SJSA1 (cell line): Measurements from ENCODE around the gene SCAMP2. TPM values are rescaled to one million over a fixed set of nuclear protein-coding genes. Genes with fewer than 3 reads are reported as not detected.

Experiments used
- DNase-seq, 2 experiments: peaks; one replicate each; pipeline ENCODE4 v3.0.0-alpha.2; 2015 to 2020; ENCODE audit warnings: low spot score in 2 of 2, low read depth in 1 of 2
- H3K27ac ChIP-seq: fragments of 250-450 bp; sonication (Bioruptor Pico); 2 replicates; pipeline ENCODE4 v1.5.1; 2020; ENCODE audit warnings: mild to moderate bottlenecking, moderate library complexity
- H3K27me3 ChIP-seq: fragments of 250-450 bp; sonication (Bioruptor Pico); replicated peaks from 2 replicates; pipeline ENCODE4 v1.5.1; 2020; ENCODE audit warnings: mild to moderate bottlenecking, moderate library complexity
- H3K36me3 ChIP-seq: fragments of 250-450 bp; sonication (Bioruptor Pico); 2 replicates; pipeline ENCODE4 v1.5.1; 2020; ENCODE audit warnings: mild to moderate bottlenecking
- H3K4me1 ChIP-seq: fragments of 250-450 bp; sonication (Bioruptor Pico); replicated peaks from 2 replicates; pipeline ENCODE4 v1.6.1; 2021; ENCODE audit warnings: mild to moderate bottlenecking
- H3K4me3 ChIP-seq: fragments of 250-450 bp; sonication (Bioruptor Pico); 2 replicates; pipeline ENCODE4 v1.5.1; 2020; ENCODE audit warnings: mild to moderate bottlenecking
- H3K9me3 ChIP-seq: fragments of 250-450 bp; sonication (Bioruptor Pico); replicated peaks from 2 replicates; pipeline ENCODE4 v1.5.1; 2020; ENCODE audit warnings: mild to moderate bottlenecking
- total RNA-seq: library from RNA; depleted of rRNA; stranded (reverse); fragments of >200 nt; shearing (Covaris generic); gene quantifications from 2 replicates; pipeline ENCODE4 v1.2.3, GENCODE V29; 2014

Gene SCAMP2
- total RNA-seq, 1 experiment from 2014 or later, result 28.1 TPM

GRCh38 chr15:74885461-74885860, 12.3 kb upstream of the SCAMP2 start:
- H3K27ac ChIP-seq, result no peak overlapping the region
- H3K4me3 ChIP-seq, result no peak overlapping the region
- H3K27me3 ChIP-seq, result no peaks in the 10 kb centered on the region
- peaks cover 23% of the 10 kb centered on the region for H3K4me1 ChIP-seq
- H3K9me3 ChIP-seq, result no peaks in the 10 kb centered on the region
- peaks cover 7% of the 10 kb centered on the region; the same call in 1 of the 2 replicates for H3K36me3 ChIP-seq
- no peak for DNase-seq

- Histone ChIP-seq H3K4me3 (no peak overlapping the region), H3K27ac (no peak overlapping the region), H3K4me1 (peaks cover 19% of the 10 kb centered on the region), H3K9me3 (no peaks in the 10 kb centered on the region), H3K27me3 (no peaks in the 10 kb centered on the region), H3K36me3 (no peaks in the 10 kb centered on the region)
- no peak for DNase-seq
These were observed 11.5 kb upstream of the SCAMP2 start for GRCh38 chr15:74884428-74885223.

GRCh38 chr15:74882528-74882927, 9.4 kb upstream of the SCAMP2 start:
- DNase-seq, result no peak
- peaks cover 16% of the 10 kb centered on the region for H3K4me1 ChIP-seq
- H3K36me3 ChIP-seq, result no peaks in the 10 kb centered on the region
- no peaks in the 10 kb centered on the region for H3K27me3 ChIP-seq
- H3K4me3 ChIP-seq, result no peak overlapping the region
- H3K27ac ChIP-seq, result no peak overlapping the region
- no peaks in the 10 kb centered on the region for H3K9me3 ChIP-seq

GRCh38 chr15:74878273-74878672, 5.1 kb upstream of the SCAMP2 start:
- Histone ChIP-seq H3K4me1 (peaks cover 4% of the 10 kb centered on the region), H3K36me3 (no peaks in the 10 kb centered on the region), H3K4me3 (no peak overlapping the region), H3K27ac (no peak overlapping the region), H3K9me3 (no peaks in the 10 kb centered on the region), H3K27me3 (no peaks in the 10 kb centered on the region)
- DNase-seq, result no peak

GRCh38 chr15:74873756-74874424, 725 bp upstream of the SCAMP2 start:
- no peak for DNase-seq
- H3K27ac ChIP-seq, result no peak overlapping the region

GRCh38 chr15:74872702-74873035, 496 bp downstream of the SCAMP2 start:
- Histone ChIP-seq H3K27ac (peak overlapping the region; percentile 97), H3K36me3 (peaks cover 22% of the 10 kb centered on the region), H3K27me3 (no peaks in the 10 kb centered on the region), H3K4me3 (peak overlapping the region; percentile 93), H3K9me3 (no peaks in the 10 kb centered on the region), H3K4me1 (peaks cover 12% of the 10 kb centered on the region)
- no peak for DNase-seq

More at GRCh38 chr15:74873756-74874424, 725 bp upstream of the SCAMP2 start:
- Histone ChIP-seq H3K27me3 (no peaks in the 10 kb centered on the region), H3K4me1 (peaks cover 12% of the 10 kb centered on the region), H3K4me3 (peak overlapping the region; percentile 93), H3K9me3 (no peaks in the 10 kb centered on the region), H3K36me3 (peaks cover 15% of the 10 kb centered on the region)

GRCh38 chr15:74870436-74871215, 2.5 kb downstream of the SCAMP2 start:
- no peak overlapping the region for H3K27ac ChIP-seq
- H3K4me3 ChIP-seq, result no peak overlapping the region
- H3K27me3 ChIP-seq, result no peaks in the 10 kb centered on the region
- H3K4me1 ChIP-seq, result peaks cover 12% of the 10 kb centered on the region
- H3K36me3 ChIP-seq, result peaks cover 27% of the 10 kb centered on the region
- DNase-seq, result no peak
- H3K9me3 ChIP-seq, result no peaks in the 10 kb centered on the region

GRCh38 chr15:74869726-74870407, 3.3 kb downstream of the SCAMP2 start:
- no peak for DNase-seq
- Histone ChIP-seq H3K27me3 (no peaks in the 10 kb centered on the region), H3K9me3 (no peaks in the 10 kb centered on the region), H3K4me3 (no peak overlapping the region), H3K4me1 (peaks cover 12% of the 10 kb centered on the region), H3K27ac (no peak overlapping the region), H3K36me3 (peaks cover 27% of the 10 kb centered on the region)

- Histone ChIP-seq H3K4me3 (no peak overlapping the region), H3K27ac (no peak overlapping the region), H3K4me1 (peaks cover 12% of the 10 kb centered on the region), H3K9me3 (no peaks in the 10 kb centered on the region), H3K27me3 (no peaks in the 10 kb centered on the region), H3K36me3 (peaks cover 27% of the 10 kb centered on the region)
- DNase-seq, result no peak
These were observed 3.8 kb downstream of the SCAMP2 start for GRCh38 chr15:74869372-74869725.

- Histone ChIP-seq H3K4me3 (no peak overlapping the region), H3K4me1 (peaks cover 7% of the 10 kb centered on the region), H3K27me3 (no peaks in the 10 kb centered on the region), H3K36me3 (peaks cover 28% of the 10 kb centered on the region), H3K9me3 (no peaks in the 10 kb centered on the region), H3K27ac (no peak overlapping the region)
- no peak for DNase-seq
These were observed 5.1 kb downstream of the SCAMP2 start for GRCh38 chr15:74868059-74868458.

- Histone ChIP-seq H3K36me3 (peaks cover 25% of the 10 kb centered on the region), H3K4me3 (no peak overlapping the region), H3K27ac (no peak overlapping the region), H3K27me3 (no peaks in the 10 kb centered on the region), H3K4me1 (peaks cover 6% of the 10 kb centered on the region), H3K9me3 (no peaks in the 10 kb centered on the region)
- DNase-seq, result no peak
These were observed 5.6 kb downstream of the SCAMP2 start for GRCh38 chr15:74867466-74868038.

- Histone ChIP-seq H3K27me3 (no peaks in the 10 kb centered on the region), H3K4me3 (no peak overlapping the region), H3K36me3 (peaks cover 25% of the 10 kb centered on the region), H3K9me3 (no peaks in the 10 kb centered on the region), H3K27ac (no peak overlapping the region), H3K4me1 (no peaks in the 10 kb centered on the region)
- DNase-seq, result no peak
These were observed 7.1 kb downstream of the SCAMP2 start for GRCh38 chr15:74866090-74866489.

GRCh38 chr15:74865316-74865715, 7.8 kb downstream of the SCAMP2 start:
- Histone ChIP-seq H3K36me3 (peaks cover 25% of the 10 kb centered on the region), H3K27ac (no peak overlapping the region), H3K4me1 (no peaks in the 10 kb centered on the region), H3K27me3 (no peaks in the 10 kb centered on the region), H3K9me3 (no peaks in the 10 kb centered on the region), H3K4me3 (no peak overlapping the region)
- DNase-seq, result no peak
